Panc1 (cell line): ENCODE results near the gene ZNF575.

Experiments
- TF ChIP-seq, protein P1 (sequence below), 2 experiments: IDR thresholded peaks; 2 replicates each; pipeline ENCODE4 v1.6.1; 2011 to 2012; ENCODE audit warnings: low read depth in 2 of 2, control low read depth in 1 of 2, low read length in 1 of 2, mild to moderate bottlenecking in 1 of 2, moderate library complexity in 1 of 2; ENCODE audit not compliant: insufficient read depth in 1 of 2
- TF ChIP-seq, protein P2 (sequence below): fragments of 450-650 bp; IDR thresholded peaks from 2 replicates; pipeline ENCODE4 v1.5.1; 2017; ENCODE audit warnings: mild to moderate bottlenecking

DNA sequence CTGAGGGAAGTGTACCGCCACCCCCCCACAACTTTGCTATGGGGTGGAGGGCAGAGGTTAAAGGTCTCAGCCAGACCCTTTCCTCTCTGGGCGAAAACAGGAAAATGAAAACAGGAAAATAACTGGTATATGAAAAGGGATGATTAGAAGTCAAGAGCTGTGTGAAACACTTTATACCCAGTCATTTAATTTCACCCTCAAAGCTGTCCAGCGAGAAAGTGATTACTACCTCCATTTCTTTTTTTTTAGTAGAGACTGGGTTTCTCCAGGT is 27.9 kb upstream of the ZNF575 start:
- TF ChIP-seq, protein P1, sequence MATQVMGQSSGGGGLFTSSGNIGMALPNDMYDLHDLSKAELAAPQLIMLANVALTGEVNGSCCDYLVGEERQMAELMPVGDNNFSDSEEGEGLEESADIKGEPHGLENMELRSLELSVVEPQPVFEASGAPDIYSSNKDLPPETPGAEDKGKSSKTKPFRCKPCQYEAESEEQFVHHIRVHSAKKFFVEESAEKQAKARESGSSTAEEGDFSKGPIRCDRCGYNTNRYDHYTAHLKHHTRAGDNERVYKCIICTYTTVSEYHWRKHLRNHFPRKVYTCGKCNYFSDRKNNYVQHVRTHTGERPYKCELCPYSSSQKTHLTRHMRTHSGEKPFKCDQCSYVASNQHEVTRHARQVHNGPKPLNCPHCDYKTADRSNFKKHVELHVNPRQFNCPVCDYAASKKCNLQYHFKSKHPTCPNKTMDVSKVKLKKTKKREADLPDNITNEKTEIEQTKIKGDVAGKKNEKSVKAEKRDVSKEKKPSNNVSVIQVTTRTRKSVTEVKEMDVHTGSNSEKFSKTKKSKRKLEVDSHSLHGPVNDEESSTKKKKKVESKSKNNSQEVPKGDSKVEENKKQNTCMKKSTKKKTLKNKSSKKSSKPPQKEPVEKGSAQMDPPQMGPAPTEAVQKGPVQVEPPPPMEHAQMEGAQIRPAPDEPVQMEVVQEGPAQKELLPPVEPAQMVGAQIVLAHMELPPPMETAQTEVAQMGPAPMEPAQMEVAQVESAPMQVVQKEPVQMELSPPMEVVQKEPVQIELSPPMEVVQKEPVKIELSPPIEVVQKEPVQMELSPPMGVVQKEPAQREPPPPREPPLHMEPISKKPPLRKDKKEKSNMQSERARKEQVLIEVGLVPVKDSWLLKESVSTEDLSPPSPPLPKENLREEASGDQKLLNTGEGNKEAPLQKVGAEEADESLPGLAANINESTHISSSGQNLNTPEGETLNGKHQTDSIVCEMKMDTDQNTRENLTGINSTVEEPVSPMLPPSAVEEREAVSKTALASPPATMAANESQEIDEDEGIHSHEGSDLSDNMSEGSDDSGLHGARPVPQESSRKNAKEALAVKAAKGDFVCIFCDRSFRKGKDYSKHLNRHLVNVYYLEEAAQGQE (IDR thresholded peaks at IDR 0.05; ENCODE audit: insufficient read depth in 1 of 2, low read depth in 2 of 2, low read length in 1 of 2), result no peak
- TF ChIP-seq, protein P2, sequence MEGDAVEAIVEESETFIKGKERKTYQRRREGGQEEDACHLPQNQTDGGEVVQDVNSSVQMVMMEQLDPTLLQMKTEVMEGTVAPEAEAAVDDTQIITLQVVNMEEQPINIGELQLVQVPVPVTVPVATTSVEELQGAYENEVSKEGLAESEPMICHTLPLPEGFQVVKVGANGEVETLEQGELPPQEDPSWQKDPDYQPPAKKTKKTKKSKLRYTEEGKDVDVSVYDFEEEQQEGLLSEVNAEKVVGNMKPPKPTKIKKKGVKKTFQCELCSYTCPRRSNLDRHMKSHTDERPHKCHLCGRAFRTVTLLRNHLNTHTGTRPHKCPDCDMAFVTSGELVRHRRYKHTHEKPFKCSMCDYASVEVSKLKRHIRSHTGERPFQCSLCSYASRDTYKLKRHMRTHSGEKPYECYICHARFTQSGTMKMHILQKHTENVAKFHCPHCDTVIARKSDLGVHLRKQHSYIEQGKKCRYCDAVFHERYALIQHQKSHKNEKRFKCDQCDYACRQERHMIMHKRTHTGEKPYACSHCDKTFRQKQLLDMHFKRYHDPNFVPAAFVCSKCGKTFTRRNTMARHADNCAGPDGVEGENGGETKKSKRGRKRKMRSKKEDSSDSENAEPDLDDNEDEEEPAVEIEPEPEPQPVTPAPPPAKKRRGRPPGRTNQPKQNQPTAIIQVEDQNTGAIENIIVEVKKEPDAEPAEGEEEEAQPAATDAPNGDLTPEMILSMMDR, result no peak
